Heart left ventricle (tissue), 13 donors: ENCODE measurements around the gene B9D2.

Experiments used
- CTCF ChIP-seq, 12 donors: fragments of 200-600 bp; sonication (generic) in 4 of 12; IDR thresholded peaks; one replicate each; pipeline versions ENCODE4 v1.5.0 to v1.8.0; 2018 to 2022; ENCODE audit warnings: antibody characterized with exemption in 12 of 12, mild to moderate bottlenecking in 5 of 12
- POLR2A ChIP-seq, 2 donors: fragments of 450-650 bp; IDR thresholded peaks; one replicate each; pipeline ENCODE4 v1.6.1; 2017; ENCODE audit warnings: antibody characterized with exemption in 2 of 2, mild to moderate bottlenecking in 2 of 2, moderate library complexity in 2 of 2
- donor health status: ischemic (EF 13 %, LVEDD 7.1; RV severe dilation, severe dysfunction).
- donor health status: DM: no; HTN: yes; CAD: no.
- donor health status: DM: no; HTN: no; CAD: no.
- donor health status: ischemic (EF 25% LVEDD 6.9; RV normal size, moderate dysfunction).
- donor health status: ischemic (EF 25% LVEDD 5.7; RV mildly dilated, moderate dysfunction).
- donor health status: ischemic (EF 35%, LVEDD 5.7; RV mildly dilated, moderate dysfunction).
- donor health status: nonischemic (EF 11% LVEDD 7.7; RV severe dilation, severe dysfunction).
- donor health status: DM: yes; HTN: yes; CAD: no.
- donor health status: PGD.
- donor health status: ischemic (EF 29% LVEDD 5.4; RV normal size, mild dysfunction).
- donor health status: nonischemic (EF 23%, LVEDD 6.1; RV moderate dilation, normal function).

DNA sequence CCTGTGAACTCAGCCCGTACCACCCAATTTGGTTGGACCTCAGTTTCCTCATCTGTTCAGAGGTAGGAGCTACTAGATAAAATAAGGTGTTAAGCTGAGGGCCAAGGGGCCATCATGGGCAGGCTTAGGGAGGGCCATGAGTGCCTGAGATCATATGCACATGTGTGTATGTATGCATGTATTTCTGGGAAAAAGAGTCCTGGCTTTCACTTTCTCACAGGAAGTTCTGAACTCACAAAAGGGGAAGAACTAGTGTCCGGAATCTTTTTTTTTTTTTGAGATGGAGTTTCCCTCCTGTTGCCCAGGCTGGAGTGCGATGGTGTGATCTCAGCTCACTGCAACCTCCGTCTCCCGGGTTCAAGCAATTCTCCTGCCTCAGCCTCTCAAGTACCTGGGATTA, 29.2 kb downstream of the B9D2 start:
- TF ChIP-seq CTCF (IDR thresholded peaks at IDR 0.05): no peak
- TF ChIP-seq POLR2A (IDR thresholded peaks at IDR 0.05): no peak
